Stomach smooth muscle (tissue), 2 donors: Measurements from ENCODE around the gene HEMK1.

Source experiments
- H3K27ac ChIP-seq: one replicate; pipeline ENCODE4 v1.7.0; 2013; ENCODE audit warnings: mild to moderate bottlenecking, low read length, inconsistent platforms
- H3K27me3 ChIP-seq, 2 donors: one replicate each; pipeline ENCODE4 v1.7.0; 2013; ENCODE audit warnings: low read length in 2 of 2; ENCODE audit not compliant: insufficient read depth in 2 of 2, control insufficient read depth in 1 of 2
- H3K36me3 ChIP-seq, 2 donors: one replicate each; pipeline ENCODE4 v1.7.0; 2013; ENCODE audit warnings: low read length in 2 of 2; ENCODE audit not compliant: control insufficient read depth in 2 of 2, insufficient read depth in 2 of 2
- H3K4me1 ChIP-seq: one replicate; pipeline ENCODE4 v1.7.0; 2013; ENCODE audit warnings: low read length; ENCODE audit not compliant: control insufficient read depth, insufficient read depth
- H3K4me3 ChIP-seq, 2 donors: one replicate each; pipeline ENCODE4 v1.7.0; 2013; ENCODE audit warnings: low read length in 2 of 2
- H3K9ac ChIP-seq, 2 donors: one replicate each; pipeline ENCODE4 v1.7.0; 2013; ENCODE audit warnings: low read length in 2 of 2, mild to moderate bottlenecking in 1 of 2
- H3K9me3 ChIP-seq, 2 donors: one replicate each; pipeline ENCODE4 v1.7.0; 2013; ENCODE audit warnings: low read length in 2 of 2; ENCODE audit not compliant: control insufficient read depth in 2 of 2
- donor health status: healthy.
- donor health status: Pancreatic carcinoma.

The HEMK1 gene

DNA sequence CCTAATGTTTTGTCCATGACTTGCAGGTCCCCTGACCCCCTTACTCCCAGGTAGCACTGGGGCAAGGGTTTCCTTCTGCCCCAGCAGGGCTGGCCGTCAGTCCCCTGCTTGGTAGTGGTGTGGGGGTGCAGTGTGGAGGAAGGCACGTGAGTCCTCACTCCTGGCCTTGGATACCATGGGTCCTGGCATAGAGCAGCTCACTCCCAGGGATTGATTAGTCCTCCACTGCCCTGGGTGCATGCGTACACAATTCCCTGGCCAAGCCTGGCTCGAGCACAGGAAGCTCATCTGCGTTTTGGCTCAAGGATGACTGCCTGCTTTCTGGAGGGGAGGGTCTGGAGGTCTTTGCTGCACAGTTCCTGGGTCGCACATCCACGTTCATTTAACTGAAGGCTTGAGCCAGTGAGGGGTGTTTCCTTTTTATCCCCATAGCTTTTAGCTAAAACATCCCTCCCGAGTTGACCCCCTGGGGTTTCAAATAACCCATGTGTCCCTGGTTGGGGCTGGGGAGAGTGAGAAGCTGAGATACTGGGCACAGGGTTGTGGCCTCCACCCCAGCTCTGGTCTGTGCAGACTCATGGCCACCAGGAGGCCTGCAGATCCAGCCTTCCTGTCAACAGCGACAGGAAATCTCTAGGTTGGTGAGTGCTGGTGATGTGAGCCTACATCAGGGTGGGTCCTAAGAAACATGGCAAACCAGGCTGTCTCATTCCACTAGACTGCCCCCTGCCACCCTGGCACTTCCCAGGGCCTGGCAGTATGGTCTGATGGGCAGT is 11.5 kb downstream of the HEMK1 start:
- H3K9me3 ChIP-seq: no peaks in the 10 kb centered on the region
- peaks cover 19 to 36% of the 10 kb centered on the region in 2 donors for H3K36me3 ChIP-seq
- H3K9ac ChIP-seq: no peak overlapping the region
- no peak overlapping the region for H3K27ac ChIP-seq
- H3K4me1 ChIP-seq: peaks cover 3% of the 10 kb centered on the region
- H3K4me3 ChIP-seq: no peak overlapping the region
- H3K27me3 ChIP-seq: no peaks in the 10 kb centered on the region

DNA sequence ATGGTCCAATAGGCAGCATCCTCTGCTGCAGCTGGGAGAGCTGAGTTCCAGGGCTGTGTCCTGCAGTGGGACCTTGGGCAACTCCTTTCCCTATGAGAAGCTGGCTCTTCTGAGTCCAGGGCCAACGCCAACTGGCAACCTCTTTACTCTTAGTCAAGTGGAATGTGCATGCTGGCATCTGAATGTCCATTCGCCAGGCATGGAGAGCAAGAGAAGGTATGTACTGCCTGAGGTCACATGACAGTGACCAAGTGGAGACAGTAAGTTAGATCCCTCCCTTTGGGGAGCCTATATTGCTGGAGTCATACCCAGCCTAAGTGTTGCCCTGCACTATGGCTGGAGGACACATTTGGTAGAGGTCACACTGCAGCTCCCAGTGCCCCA is 12.1 kb downstream of the HEMK1 start:
- H3K36me3 ChIP-seq: peaks cover 19 to 32% of the 10 kb centered on the region in 2 donors
- H3K27me3 ChIP-seq: no peaks in the 10 kb centered on the region
- no peak overlapping the region for H3K4me3 ChIP-seq
- H3K4me1 ChIP-seq: peaks cover 3% of the 10 kb centered on the region
- no peaks in the 10 kb centered on the region for H3K9me3 ChIP-seq
- no peak overlapping the region for H3K9ac ChIP-seq
- H3K27ac ChIP-seq: no peak overlapping the region

DNA sequence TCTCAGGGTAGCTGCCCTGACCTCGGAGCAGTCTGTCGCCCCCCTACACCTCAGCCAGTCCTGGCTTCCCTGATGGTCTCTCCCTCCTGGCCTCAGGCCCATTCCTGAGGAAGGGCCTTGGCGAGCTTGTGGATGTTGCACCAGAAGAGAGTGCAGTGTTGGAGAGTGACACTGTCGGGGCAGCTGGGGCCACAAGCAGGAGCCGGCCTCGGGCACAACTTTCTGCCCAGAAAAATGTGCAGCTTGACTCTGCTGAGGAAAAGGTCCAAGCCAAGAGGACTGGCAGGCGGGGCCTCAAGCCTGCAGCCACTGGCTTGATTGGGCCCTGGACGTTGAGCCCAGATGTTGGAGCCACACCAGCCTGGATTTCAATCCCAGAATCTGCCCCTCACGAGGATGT is 12.8 kb downstream of the HEMK1 start:
- no peak overlapping the region for H3K4me3 ChIP-seq
- no peak overlapping the region for H3K27ac ChIP-seq
- H3K27me3 ChIP-seq: no peaks in the 10 kb centered on the region
- peaks cover 19 to 32% of the 10 kb centered on the region in 2 donors for H3K36me3 ChIP-seq
- no peak overlapping the region for H3K9ac ChIP-seq
- H3K4me1 ChIP-seq: peaks cover 3% of the 10 kb centered on the region
- H3K9me3 ChIP-seq: no peaks in the 10 kb centered on the region

DNA sequence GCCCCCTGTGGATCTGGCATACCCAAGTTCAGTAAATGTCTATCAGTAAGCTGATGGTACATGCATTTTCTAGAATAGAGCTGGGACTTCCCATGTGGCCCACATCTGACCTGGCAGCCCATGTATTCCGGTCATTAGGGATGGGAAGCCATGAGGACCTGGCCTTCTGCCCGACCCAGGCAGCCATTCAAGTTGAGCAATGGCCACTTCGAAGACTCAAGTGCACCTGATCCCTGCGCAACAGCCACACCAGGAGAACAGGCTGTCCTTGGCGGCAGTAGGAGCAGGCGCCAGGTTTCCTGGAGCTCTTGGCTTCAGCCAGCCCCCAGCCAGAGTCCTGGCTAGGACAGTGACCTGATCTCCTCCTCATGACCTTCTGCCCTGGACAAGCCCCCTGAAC is 14.6 kb downstream of the HEMK1 start:
- peaks cover 10 to 20% of the 10 kb centered on the region in 2 donors for H3K36me3 ChIP-seq
- H3K9me3 ChIP-seq: no peaks in the 10 kb centered on the region
- H3K4me3 ChIP-seq: no peak overlapping the region
- H3K27ac ChIP-seq: no peak overlapping the region
- H3K4me1 ChIP-seq: peaks cover 3% of the 10 kb centered on the region
- no peak overlapping the region for H3K9ac ChIP-seq
- H3K27me3 ChIP-seq: no peaks in the 10 kb centered on the region

DNA sequence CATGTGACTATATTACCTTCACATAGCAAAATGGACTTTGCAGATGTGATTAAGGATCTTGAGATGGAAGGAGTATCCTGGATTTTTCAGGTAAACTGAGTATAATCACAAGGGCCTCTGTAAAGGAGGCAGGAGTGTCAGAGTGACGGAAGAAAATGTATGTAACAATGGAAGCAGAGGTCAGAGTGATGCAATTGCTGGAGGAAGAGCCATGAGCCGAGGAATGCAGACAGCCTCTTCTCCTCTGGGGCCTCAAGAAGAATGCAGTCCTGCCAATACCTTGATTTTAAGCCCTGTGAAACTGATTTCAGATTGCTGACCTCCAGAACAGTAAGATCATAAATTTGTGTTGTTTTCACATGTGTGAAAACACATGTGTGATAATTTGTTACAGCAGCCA is 15.1 kb downstream of the HEMK1 start:
- Histone ChIP-seq H3K27ac (no peak overlapping the region), H3K4me3 (no peak overlapping the region), H3K9ac (no peak overlapping the region), H3K4me1 (peaks cover 3% of the 10 kb centered on the region), H3K36me3 (peaks cover 8 to 16% of the 10 kb centered on the region in 2 donors), H3K9me3 (no peaks in the 10 kb centered on the region), H3K27me3 (no peaks in the 10 kb centered on the region)

- Histone ChIP-seq H3K4me1 (peaks cover 3% of the 10 kb centered on the region), H3K4me3 (no peak overlapping the region), H3K9me3 (no peaks in the 10 kb centered on the region), H3K36me3 (peaks cover 6 to 9% of the 10 kb centered on the region in 2 donors), H3K27me3 (no peaks in the 10 kb centered on the region), H3K9ac (no peak overlapping the region), H3K27ac (no peak overlapping the region)
Observed at GRCh38 chr3:50585919-50586762, 16.8 kb downstream of the HEMK1 start.

DNA sequence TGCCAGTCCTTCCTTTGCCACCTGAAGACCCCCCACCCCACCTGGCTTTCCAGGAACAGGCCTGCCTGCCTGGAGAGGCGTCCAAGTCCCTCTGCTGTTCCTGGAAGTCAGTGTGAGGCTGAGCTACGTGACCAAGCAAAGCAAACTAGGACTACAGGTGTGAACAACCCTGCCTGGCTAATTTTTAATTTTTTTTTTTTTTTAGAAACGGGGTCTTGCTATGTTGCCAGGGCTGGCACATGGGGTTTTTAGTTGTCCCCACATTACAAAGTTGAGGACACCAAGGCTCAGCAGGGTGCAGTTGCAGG is 17.4 kb downstream of the HEMK1 start:
- Histone ChIP-seq H3K9me3 (no peaks in the 10 kb centered on the region), H3K36me3 (peaks cover 2 to 6% of the 10 kb centered on the region in 2 donors), H3K9ac (no peak overlapping the region), H3K4me1 (peaks cover 3% of the 10 kb centered on the region), H3K27me3 (no peaks in the 10 kb centered on the region), H3K4me3 (no peak overlapping the region), H3K27ac (no peak overlapping the region)

DNA sequence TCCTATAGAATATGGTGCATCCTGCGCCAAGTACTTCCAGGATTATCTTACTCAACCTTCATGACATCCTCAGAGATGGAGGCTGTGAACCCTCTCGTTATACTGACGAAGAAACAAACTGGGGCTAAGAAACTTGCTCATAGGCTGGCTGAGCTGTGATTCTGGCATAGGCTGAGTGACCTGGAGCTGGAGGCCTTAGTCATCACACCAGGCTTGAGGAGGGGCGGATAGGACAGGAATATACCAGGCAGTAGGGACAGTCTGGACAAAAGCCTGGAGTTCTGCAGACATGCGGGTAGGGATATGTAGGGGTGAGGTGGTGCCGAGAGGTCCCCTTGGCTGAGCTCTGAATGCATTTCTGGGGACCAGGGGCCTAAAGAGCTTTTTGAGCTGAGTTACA is 18.1 kb downstream of the HEMK1 start:
- Histone ChIP-seq H3K4me1 (peaks cover 3% of the 10 kb centered on the region), H3K9me3 (no peaks in the 10 kb centered on the region), H3K36me3 (peaks cover 0 to 6% of the 10 kb centered on the region in 2 donors), H3K27ac (no peak overlapping the region), H3K27me3 (no peaks in the 10 kb centered on the region), H3K4me3 (no peak overlapping the region), H3K9ac (peak overlapping the region in 1 of 2 donors; percentile 36)

DNA sequence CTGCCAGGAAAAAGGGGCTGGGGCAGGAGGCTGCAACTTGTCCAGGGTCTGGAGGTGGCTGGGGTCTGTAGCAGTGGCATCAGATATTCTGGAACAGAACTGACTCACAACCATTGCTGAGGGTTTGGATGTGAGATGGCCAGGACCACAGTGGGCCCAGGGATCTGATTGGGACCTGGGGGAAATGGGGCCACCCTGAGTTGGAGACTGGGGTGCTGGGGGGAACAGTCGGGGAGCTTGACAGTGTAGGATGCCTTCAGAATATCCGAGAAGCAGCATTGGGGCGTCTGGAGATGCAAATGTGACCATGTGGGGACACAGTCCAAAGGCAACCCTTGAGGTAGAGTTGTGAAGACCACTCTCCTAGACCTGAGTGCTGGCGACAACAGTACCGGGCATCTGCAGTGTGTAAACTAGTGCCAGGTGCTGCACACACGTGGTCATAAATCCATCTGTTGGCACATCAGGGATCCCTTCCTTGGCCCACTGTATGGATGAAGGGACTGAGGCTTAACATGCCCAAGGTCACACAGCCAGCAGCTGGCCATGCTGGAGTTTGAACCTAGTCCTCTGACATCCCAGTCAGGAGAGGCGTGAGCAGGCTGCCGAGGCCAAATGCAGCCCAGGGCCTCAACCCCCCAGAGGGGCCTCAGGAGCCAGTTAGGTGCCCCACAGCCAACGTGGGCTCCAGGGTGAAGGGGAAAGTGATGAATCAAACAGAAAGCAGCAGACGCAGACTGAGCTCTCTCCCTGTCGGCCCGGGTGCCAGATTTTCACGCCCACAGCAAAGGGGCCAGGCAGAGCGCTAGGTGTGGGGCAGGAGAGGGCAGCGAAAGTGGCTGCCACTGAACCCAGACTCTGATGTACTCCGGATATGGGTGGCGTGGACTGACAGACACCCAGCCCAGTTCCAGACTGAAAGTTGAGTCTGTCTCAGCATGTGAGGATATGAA is 18.8 kb downstream of the HEMK1 start:
- Histone ChIP-seq H3K27ac (no peak overlapping the region), H3K27me3 (no peaks in the 10 kb centered on the region), H3K4me1 (peaks cover 10% of the 10 kb centered on the region), H3K4me3 (no peak overlapping the region), H3K9me3 (no peaks in the 10 kb centered on the region), H3K9ac (no peak overlapping the region), H3K36me3 (peaks cover 0 to 2% of the 10 kb centered on the region in 2 donors)

- Histone ChIP-seq H3K36me3 (peaks cover 0 to 2% of the 10 kb centered on the region in 2 donors), H3K9ac (no peak overlapping the region), H3K27ac (no peak overlapping the region), H3K4me3 (no peak overlapping the region), H3K27me3 (no peaks in the 10 kb centered on the region), H3K9me3 (no peaks in the 10 kb centered on the region), H3K4me1 (peaks cover 10% of the 10 kb centered on the region)
Observed at GRCh38 chr3:50588759-50589433, 19.6 kb downstream of the HEMK1 start.
